ENCODE results near the gene DNPH1.

- TF ChIP-seq TCFL5 (CRISPR knock-in tag; conservative IDR thresholded peaks at IDR 0.05) (no peak), POLR2A (conservative IDR thresholded peaks at IDR 0.05) (no peak), ZNF274 (IDR thresholded peaks at IDR 0.05; ENCODE audit: borderline replicate concordance, low read depth, low read length) (no peak), CHD4 (IDR thresholded peaks at IDR 0.05; ENCODE audit: insufficient read depth, insufficient replicate concordance, low read depth, low read length, poor library complexity, severe bottlenecking) (no peak), ZNF449 (CRISPR knock-in tag; IDR thresholded peaks at IDR 0.05) (no peak), ZBTB8A (IDR thresholded peaks at IDR 0.05; ENCODE audit: partially characterized antibody) (no peak), TAF15 (IDR thresholded peaks at IDR 0.05; ENCODE audit: low read depth, low read length) (no peak), EZH2 (IDR thresholded peaks at IDR 0.05; ENCODE audit: borderline replicate concordance, low read depth, low read length) (no peak), TSC22D4 (tag; IDR thresholded peaks at IDR 0.05) (no peak), BRCA1 (IDR thresholded peaks at IDR 0.05) (no peak), BRCA1 (CRISPR knock-in tag; IDR thresholded peaks at IDR 0.05) (no peak)
Measured at GRCh38 chr6:43184268-43184985, 44.9 kb downstream of the DNPH1 start.
